Smooth muscle cell (in vitro differentiated cells): ENCODE results near the gene TRERF1. TPM values are rescaled to one million over a fixed set of nuclear protein-coding genes. Genes with fewer than 3 reads are reported as not detected.

Source experiments
- DNase-seq: peaks from one replicate; lab custom pipeline; 2025; ENCODE audit not compliant: unreplicated experiment; lab: John Stamatoyannopoulos, UW
- H2AFZ ChIP-seq: fragments of 200-600 bp; sonication (generic); 2 replicates; pipeline ENCODE4 v1.6.0; 2016; ENCODE audit warnings: antibody characterized with exemption, low read depth, mild to moderate bottlenecking
- H3F3A ChIP-seq: fragments of 200-600 bp; sonication (generic); 2 replicates; pipeline ENCODE4 v1.6.0; 2017; ENCODE audit warnings: antibody characterized with exemption, low read depth
- H3K27ac ChIP-seq: fragments of 200-600 bp; sonication (generic); 2 replicates; pipeline ENCODE4 v1.5.1; 2016; ENCODE audit warnings: low read depth, mild to moderate bottlenecking
- H3K27me3 ChIP-seq: fragments of 200-600 bp; sonication (generic); 2 replicates; pipeline ENCODE4 v1.6.1; 2016; ENCODE audit warnings: low read depth, mild to moderate bottlenecking
- H3K36me3 ChIP-seq: fragments of 200-600 bp; sonication (generic); 2 replicates; pipeline ENCODE4 v1.5.1; 2016; ENCODE audit warnings: low read depth
- H3K4me1 ChIP-seq: fragments of 200-600 bp; sonication (generic); 2 replicates; pipeline ENCODE4 v1.5.1; 2016; ENCODE audit warnings: low read depth
- H3K4me2 ChIP-seq: fragments of 200-600 bp; sonication (generic); 2 replicates; pipeline ENCODE4 v1.6.0; 2016; ENCODE audit warnings: mild to moderate bottlenecking
- H3K4me3 ChIP-seq: fragments of 200-600 bp; sonication (generic); 2 replicates; pipeline ENCODE4 v1.5.1; 2016; ENCODE audit warnings: mild to moderate bottlenecking
- H3K79me2 ChIP-seq: fragments of 200-600 bp; sonication (generic); 2 replicates; pipeline ENCODE4 v1.6.0; 2016; ENCODE audit warnings: low read depth, mild to moderate bottlenecking
- H3K9ac ChIP-seq: fragments of 200-600 bp; sonication (generic); 2 replicates; pipeline ENCODE4 v1.6.0; 2016; ENCODE audit warnings: low read depth
- H3K9me3 ChIP-seq: fragments of 200-600 bp; sonication (generic); replicated peaks from 2 replicates; pipeline ENCODE4 v1.5.1; 2016; ENCODE audit warnings: low read depth
- H4K20me1 ChIP-seq: fragments of 200-600 bp; sonication (generic); 2 replicates; pipeline ENCODE4 v1.6.0; 2016; ENCODE audit warnings: low read depth
- WGBS: methylation state at CpG from one replicate; pipeline ENCODE4 v1.1.7; 2016; ENCODE audit warnings: low lambda C conversion rate; 5-methylcytosine and 5-hydroxymethylcytosine counted together
- polyA plus RNA-seq: library from polyadenylated mRNA; unstranded; fragments of >200 nt; fragmentation: Nextera tagmentation; extraction: Ambion mirVana; gene quantifications from 2 replicates; pipeline ENCODE4 v1.2.1, GENCODE V29; 2016
- total RNA-seq: library from RNA; depleted of rRNA; stranded (reverse); fragments of >200 nt; gene quantifications from 2 replicates; pipeline ENCODE4 v1.2.3, GENCODE V29; 2014
- TF ChIP-seq, protein P1 (sequence below): fragments of 200-600 bp; sonication (generic); IDR thresholded peaks from 2 replicates; pipeline ENCODE4 v1.5.1; 2017; ENCODE audit warnings: borderline replicate concordance, mild to moderate bottlenecking, antibody characterized with exemption; ENCODE audit not compliant: insufficient read depth, poor library complexity, severe bottlenecking

The TRERF1 gene
- total and polyA plus RNA-seq, 2 experiments from 2014 or later: 3.5 to 5.3 TPM

DNA sequence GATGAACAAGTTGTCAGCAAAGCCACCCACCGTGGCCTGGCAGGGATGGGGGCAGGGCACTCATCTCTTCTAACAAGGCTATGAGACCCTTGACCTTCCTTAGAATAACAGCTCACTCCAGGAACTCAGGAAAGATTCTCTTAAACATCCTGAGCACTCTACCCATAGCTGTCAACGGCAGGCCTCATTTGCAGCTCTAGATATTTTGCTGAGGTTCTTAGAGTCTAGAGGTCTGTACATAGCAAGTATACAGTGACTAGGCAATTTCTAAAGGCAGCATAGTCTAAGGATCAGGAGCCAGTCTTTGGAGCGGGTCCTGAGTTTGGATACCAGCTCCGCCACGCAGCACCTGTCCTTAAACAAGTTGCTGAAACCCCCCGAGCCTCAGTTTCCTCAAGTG lies 11.7 kb downstream of the TRERF1 start:
- H3K79me2 ChIP-seq: peaks cover 46% of the 10 kb centered on the region
- H3K4me3 ChIP-seq: no peak overlapping the region
- TF ChIP-seq, protein P1, sequence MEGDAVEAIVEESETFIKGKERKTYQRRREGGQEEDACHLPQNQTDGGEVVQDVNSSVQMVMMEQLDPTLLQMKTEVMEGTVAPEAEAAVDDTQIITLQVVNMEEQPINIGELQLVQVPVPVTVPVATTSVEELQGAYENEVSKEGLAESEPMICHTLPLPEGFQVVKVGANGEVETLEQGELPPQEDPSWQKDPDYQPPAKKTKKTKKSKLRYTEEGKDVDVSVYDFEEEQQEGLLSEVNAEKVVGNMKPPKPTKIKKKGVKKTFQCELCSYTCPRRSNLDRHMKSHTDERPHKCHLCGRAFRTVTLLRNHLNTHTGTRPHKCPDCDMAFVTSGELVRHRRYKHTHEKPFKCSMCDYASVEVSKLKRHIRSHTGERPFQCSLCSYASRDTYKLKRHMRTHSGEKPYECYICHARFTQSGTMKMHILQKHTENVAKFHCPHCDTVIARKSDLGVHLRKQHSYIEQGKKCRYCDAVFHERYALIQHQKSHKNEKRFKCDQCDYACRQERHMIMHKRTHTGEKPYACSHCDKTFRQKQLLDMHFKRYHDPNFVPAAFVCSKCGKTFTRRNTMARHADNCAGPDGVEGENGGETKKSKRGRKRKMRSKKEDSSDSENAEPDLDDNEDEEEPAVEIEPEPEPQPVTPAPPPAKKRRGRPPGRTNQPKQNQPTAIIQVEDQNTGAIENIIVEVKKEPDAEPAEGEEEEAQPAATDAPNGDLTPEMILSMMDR: no peak
- no peaks in the 10 kb centered on the region for H4K20me1 ChIP-seq
- H3K27me3 ChIP-seq: no peaks in the 10 kb centered on the region
- 80% methylated on average over 6 of the region's 6 CpGs for whole genome bisulfite sequencing
- H3K27ac ChIP-seq: peak overlapping the region; percentile 86
- no peaks in the 10 kb centered on the region for H3K9me3 ChIP-seq
- no peak overlapping the region for H3K9ac ChIP-seq
- peaks cover 8% of the 10 kb centered on the region for H3F3A ChIP-seq
- H3K4me2 ChIP-seq: no peak overlapping the region
- no peak for DNase-seq
- peaks cover 51% of the 10 kb centered on the region for H3K4me1 ChIP-seq
- H2AFZ ChIP-seq: no peak overlapping the region
- no peaks in the 10 kb centered on the region for H3K36me3 ChIP-seq

DNA sequence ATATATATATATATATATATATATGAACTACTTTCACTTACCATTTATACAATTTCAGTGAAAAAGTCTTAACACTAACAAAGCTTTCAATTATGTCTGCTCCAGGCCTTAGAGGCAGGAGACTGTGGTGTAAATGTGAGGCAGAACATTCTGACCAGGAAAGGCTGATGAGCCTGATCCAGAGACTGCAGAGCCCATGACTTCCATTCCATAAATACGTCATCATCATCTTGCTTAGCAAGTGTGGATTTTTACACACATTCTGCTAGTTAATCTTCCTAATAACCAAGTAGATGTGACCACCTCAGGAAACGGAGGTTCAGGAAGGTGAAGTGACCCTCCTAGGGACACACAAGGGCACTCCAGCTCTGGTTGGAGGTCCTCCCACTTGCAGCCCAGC lies 14.9 kb downstream of the TRERF1 start:
- no peak for DNase-seq

DNA sequence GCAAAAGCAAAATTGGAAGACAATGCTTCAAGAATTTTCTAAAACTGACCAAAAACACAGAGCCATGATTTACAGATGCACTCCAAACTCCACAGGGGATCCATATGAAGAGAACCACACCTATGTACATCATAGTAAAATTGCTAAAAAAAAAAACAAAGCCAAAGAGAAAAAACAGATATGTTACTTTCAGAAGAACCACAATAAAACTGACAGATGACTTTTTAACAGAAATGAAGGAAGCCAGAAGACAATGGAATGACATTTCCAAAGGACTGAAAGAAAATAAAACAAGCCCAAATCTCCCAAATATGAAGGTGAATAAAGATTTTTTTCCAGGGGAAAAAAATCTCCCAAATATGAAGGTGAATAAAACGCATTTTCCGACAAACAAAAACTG lies 17.5 kb downstream of the TRERF1 start:
- no peak overlapping the region for H3K4me2 ChIP-seq
- H3F3A ChIP-seq: no peaks in the 10 kb centered on the region
- no peaks in the 10 kb centered on the region for H3K36me3 ChIP-seq
- DNase-seq: no peak
- no peaks in the 10 kb centered on the region for H4K20me1 ChIP-seq
- no peak overlapping the region for H3K9ac ChIP-seq
- TF ChIP-seq, protein P1: no peak
- no peaks in the 10 kb centered on the region for H3K27me3 ChIP-seq
- H3K4me3 ChIP-seq: no peak overlapping the region
- peaks cover 12% of the 10 kb centered on the region for H3K4me1 ChIP-seq
- H3K79me2 ChIP-seq: peaks cover 32% of the 10 kb centered on the region
- H2AFZ ChIP-seq: no peak overlapping the region
- WGBS: 98% methylated on average over 2 of the region's 2 CpGs
- no peak overlapping the region for H3K27ac ChIP-seq
- no peaks in the 10 kb centered on the region for H3K9me3 ChIP-seq

More for the DNA sequence above, 14.9 kb downstream of the TRERF1 start:
- Histone ChIP-seq H3F3A (no peaks in the 10 kb centered on the region), H3K9ac (no peak overlapping the region), H4K20me1 (no peaks in the 10 kb centered on the region), H3K27me3 (no peaks in the 10 kb centered on the region), H3K27ac (no peak overlapping the region), H3K79me2 (peaks cover 36% of the 10 kb centered on the region), H3K36me3 (no peaks in the 10 kb centered on the region), H3K4me3 (no peak overlapping the region), H2AFZ (no peak overlapping the region), H3K4me1 (peaks cover 27% of the 10 kb centered on the region), H3K9me3 (no peaks in the 10 kb centered on the region), H3K4me2 (no peak overlapping the region)
- TF ChIP-seq, protein P1: no peak
- 52% methylated on average over 2 of the region's 2 CpGs for WGBS

DNA sequence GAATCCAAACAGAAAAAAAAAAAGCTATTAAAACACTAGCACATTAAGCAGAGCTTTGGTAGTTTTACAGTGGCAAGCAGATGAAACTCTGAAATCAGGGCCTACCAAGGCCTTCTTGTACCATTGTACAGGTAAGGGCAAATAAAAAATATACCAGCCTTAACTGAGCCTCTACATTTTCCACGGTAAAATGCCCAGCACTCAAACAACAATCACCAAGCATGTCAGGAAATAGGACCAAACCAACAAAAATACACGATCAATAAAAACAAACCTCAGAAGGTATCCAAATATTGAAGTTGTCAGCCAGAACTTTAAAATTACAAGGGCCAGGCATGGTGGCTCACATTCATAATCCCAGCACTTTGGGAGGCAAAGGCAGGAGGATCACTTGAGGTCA lies 18.3 kb downstream of the TRERF1 start:
- H3K4me1 ChIP-seq: peaks cover 17% of the 10 kb centered on the region
- H3F3A ChIP-seq: no peaks in the 10 kb centered on the region

More for the DNA sequence above, 18.3 kb downstream of the TRERF1 start:
- Histone ChIP-seq H2AFZ (no peak overlapping the region), H3K27me3 (no peaks in the 10 kb centered on the region), H3K36me3 (no peaks in the 10 kb centered on the region), H3K27ac (no peak overlapping the region), H3K79me2 (peaks cover 23% of the 10 kb centered on the region), H3K9me3 (no peaks in the 10 kb centered on the region), H3K4me2 (no peak overlapping the region), H3K4me3 (no peak overlapping the region), H3K9ac (no peak overlapping the region), H4K20me1 (no peaks in the 10 kb centered on the region)
- 100% methylated on average over 2 of the region's 2 CpGs for WGBS
- TF ChIP-seq, protein P1: no peak
- DNase-seq: no peak
